ENCODE data around the gene CLEC20A. TPM values are rescaled to one million over a fixed set of nuclear protein-coding genes. Genes with fewer than 3 reads are reported as not detected.

Gene CLEC20A
- not detected in 2 replicates for total RNA-seq

GRCh38 chr1:178496410-178497135 lies at the start of gene CLEC20A:
Gene CLEC20A (minus strand): TSS chr1:178496964. CDS start chr1:178496939, 25 bp downstream.

GRCh38 chr1:178512566-178513277 lies 16.0 kb upstream of the CLEC20A start, which contains the start of gene TEX35:
Gene TEX35 (plus strand): TSS chr1:178513109. CDS start chr1:178513189, 80 bp downstream.

Other genes with a start within 250 kb of the CLEC20A start
- gene TEX35, start 16.1 kb upstream of the CLEC20A start, total RNA-seq, result not detected in 2 replicates
- gene RALGPS2, start 228.3 kb upstream of the CLEC20A start, total RNA-seq, result 19.8 and 22.2 TPM in 2 replicates

Measured in tracheal epithelial cell (primary cell).